ENCODE measurements around the gene GSN.

Gene GSN

DNA sequence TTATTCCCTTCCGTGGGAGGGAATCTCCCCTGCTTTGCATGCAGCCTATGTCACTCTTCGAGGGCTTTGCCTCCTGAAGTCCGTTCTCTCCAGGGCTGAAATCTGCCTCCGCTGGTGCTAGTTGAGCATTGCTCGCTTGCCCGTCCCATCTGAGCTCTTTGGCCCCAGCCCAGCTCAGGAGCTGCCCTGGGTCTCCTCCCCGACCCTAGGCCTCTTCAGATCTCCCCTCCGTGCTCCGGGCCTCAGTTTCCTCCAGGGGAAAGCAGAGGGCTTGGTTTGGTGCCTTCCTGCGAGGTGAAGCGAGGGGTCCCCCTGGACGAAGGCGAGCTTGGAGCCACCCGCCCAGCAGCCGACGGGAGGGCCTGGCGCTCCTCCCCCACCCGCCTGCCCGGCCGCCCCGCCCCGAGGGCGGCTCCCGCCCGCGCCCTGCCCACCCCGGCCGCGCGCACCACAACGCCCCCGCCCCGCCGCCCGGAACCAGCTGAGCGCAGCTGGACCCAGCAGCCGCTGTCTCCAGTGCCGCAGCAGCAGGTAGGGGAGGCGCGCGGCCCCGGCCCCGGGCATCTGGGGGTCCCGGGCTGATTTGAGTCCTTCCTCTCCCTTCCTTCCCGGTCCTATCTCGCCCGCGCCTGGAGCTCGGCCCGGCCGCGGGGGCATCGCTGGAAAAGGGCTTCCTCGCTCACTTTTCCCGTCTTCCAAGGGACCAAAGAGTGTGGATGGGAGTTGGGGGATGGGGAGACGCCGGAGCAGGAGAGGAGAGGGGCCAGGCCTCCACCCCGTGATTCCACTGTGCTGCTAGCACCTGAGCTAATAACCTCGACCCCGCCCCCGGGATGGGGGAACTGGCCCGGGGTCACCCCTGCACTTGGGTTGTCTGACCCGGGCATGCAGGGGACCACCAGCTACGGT, at the start of gene GSN:
Gene GSN (plus strand): TSS at position 474 of the 909 bp plus-strand sequence. CDS start 33,810 bp downstream, outside the sequence.
- peak; percentile 48 to 57 for DNase-seq

- DNase-seq = no peak
Observed at GRCh38 chr9:121218357-121219027, 49.5 kb upstream of the GSN start.

GRCh38 chr9:121219530-121219929, 48.4 kb upstream of the GSN start:
- no peak for DNase-seq

GRCh38 chr9:121220996-121221663, 46.8 kb upstream of the GSN start:
- DNase-seq = no peak

DNA sequence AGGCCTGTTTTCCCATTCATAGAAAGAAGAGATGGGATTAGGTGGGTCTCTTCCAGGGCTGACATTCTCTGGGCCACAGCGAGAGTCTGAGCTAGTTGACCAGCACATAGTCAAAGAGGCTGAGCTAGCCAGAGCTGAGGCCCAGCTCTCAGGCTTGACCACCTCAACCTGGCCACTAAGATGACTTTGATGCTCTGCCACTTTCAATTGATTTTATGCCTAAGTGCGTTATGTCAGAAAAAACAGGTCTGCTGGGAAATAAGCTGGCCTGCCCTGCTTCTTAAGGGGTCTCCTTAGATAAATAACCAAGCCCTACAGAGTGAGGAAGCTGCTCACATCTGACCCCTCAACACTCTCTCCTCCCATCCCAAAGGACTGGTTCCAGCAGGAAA, 46.3 kb upstream of the GSN start:
- no peak for DNase-seq

DNA sequence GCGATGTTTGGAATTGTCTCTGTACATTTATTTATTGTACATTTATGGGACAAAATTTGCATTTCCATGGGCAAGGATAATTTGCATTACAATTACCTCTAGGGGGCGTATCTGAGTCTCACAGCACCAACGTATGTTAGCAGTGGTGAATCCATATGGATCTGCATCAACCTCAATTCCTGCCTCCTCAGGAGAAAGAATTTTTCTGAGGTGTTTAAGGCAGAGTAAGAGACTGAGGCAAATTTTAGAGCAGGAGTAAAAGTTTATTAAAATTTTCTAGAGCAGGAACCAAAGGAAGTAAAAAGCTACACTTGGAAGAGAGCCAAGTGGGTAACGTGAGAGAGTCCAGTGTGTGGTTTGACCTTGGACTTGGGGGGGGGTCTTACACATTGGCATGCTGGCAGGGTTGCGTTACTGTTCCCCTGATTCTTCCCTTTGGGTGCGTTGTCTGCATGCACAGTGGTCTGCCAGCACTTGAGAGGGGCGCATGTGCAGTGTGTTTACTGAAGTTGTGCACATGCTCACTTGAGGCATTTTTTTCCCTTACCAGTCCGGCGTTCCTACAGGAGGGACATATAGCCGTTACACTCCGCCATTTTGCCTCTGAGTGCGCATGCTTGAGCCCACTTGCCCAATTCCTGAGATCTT, 45.3 kb upstream of the GSN start:
- no peak for DNase-seq

- no peak for DNase-seq
Observed at GRCh38 chr9:121225240-121225639, 42.7 kb upstream of the GSN start.

GRCh38 chr9:121226175-121226574, 41.8 kb upstream of the GSN start:
- DNase-seq = no peak

DNA sequence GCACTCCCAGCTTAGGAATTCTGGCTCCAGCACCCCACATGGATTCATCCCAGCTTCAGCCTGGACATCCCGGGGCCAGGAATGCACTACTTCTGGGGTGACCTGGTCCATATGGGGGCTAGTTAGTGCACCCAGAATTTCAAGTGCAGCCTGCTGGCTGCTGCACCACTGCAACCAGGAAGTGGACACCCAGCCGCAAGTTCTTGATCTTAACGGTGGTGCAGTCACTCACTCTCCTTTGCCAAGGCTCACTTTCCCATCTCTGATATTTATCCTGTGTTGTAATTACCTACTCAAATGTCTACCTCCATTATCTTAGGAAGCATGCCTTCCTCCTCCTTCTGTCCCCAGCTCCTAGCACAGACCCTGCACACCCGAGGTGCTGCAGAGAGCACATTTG, 40.1 kb upstream of the GSN start:
- no peak for DNase-seq

DNA sequence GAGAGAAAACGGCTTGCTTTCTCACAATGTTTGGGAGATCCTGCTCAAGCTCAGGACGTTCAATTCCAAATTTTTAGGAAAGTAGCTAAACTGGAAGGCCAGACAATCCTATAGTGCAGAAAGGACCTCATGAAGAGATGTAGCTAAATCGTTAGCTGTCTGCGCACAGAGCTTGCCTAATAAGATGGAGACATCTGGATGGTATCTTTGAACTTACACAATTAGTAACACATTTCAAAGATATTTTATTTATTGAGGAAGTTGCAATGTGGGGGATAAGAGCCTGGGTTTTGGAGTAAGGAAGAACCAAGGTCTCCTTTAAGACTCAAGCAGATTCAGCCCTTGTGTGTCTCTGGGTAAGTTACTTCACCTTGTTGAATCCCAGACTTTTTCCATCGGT, 37.7 kb upstream of the GSN start:
- DNase-seq = no peak

DNA sequence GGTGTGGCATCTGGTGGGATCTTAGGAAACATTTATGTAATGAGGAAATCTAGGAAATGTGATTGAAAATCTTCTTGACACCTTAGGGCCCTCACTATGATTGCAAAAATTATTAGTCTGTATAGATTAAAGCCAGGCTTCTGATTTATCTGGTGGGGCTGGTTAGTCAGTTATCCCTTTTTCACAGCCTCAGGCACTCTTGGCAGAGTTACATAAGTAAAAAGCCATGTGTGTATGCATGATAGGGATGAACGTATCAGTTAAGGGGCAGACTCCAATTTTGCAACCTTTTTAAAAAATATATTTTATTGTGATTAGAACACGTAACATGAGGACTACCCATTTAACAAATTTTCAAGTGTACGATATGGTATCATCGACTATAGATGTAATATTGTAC, 35.7 kb upstream of the GSN start:
- DNase-seq = no peak

DNA sequence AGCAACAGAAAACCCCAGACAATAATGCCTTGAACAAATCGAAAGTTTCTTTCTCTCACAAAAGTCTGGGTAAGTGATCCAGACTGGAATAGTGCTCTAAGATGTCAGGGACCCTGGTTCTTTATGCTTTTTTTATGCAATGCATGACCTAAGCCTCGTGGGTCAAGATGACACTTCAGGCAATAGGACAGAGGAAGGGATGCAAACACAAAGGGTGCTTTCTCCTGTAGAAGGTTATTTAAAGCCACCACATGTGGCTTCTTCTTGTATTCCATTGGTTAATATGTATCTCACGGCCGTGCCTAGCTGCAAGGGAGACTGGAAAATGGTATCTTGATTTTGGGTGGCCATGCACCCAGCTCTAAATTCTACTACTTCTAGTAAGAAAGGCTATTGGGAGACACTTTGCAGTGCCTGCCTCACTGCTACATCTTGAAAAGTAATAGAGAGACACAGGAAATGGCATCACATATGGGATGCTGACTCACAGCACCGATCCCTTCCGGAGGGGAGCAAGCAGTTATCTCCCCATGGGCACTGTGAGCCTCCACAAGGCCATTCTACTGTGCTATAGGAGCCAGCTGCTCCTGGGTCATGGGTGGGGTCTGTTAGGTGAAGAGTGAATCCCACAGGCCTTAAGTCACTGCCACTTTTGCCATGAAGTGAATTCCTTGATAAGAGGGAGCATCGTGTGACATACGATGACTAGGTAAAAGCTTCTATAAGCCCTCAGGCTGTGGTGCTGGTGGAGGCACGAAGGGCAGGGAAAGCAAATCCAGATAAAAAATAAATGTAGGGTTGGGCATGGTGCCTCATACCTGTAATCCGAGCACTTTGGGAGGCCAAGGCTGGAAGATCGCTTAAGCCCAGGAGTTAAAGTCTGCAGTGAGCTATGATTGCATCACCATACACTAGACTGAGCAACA, 33.8 kb upstream of the GSN start:
- DNase-seq = no peak

DNA sequence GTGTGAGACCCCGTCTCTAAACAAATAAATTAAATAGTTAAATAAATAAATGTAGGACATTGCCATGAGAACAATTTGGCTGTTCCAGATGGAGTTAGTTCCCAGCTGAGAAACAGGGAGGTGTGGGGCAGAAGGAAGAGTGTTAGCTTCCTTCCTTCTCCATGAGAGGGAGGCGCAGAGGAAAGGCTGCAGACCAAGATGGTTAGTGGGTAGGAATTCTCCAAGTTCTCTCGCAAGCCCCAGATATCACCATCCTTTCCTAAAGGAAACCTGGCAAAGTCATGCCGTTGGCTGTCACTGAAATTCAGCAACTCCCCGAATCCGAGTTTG, 33.2 kb upstream of the GSN start:
- no peak for DNase-seq

DNA sequence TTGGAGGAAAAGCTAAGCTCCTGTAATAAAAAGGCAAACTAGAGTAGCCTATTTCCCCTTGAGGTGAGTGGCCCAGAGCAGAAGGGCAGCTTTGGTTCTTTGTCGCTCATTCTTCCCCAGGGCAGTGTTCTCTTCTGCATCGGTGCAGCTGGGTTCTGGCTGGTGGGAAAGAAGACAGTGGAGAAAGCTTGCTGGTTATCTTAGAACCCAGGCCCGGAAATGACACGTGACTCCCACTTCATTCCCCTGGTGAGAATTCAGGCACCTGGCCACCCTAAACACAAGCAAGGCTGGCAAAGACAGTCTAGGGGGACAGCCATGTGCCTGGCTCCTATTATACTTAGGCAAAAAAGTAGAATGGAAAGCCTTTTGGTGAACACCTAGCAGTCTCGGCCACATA, 32.5 kb upstream of the GSN start:
- DNase-seq = no peak

DNA sequence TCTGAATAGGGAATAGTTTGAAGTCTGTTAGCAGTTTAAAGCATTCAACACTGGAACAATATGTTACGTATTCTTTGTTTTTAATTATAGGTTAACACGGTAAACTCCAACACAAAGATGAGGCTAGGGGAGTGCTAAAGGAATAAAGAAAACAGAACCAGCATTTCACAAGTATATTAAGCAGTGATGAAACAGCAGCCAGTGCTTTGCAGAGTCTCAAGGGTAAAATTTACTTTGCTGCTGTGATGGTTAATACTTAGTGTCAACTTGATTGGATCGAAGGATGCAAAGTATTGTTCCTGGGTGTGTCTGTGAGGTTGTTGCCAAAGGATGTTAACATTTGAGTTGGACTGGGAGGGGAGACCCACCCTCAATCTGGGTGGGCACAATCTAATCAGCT, 30.0 kb upstream of the GSN start:
- DNase-seq = no peak

GRCh38 chr9:121239071-121239470, 28.9 kb upstream of the GSN start:
- DNase-seq = no peak

DNA sequence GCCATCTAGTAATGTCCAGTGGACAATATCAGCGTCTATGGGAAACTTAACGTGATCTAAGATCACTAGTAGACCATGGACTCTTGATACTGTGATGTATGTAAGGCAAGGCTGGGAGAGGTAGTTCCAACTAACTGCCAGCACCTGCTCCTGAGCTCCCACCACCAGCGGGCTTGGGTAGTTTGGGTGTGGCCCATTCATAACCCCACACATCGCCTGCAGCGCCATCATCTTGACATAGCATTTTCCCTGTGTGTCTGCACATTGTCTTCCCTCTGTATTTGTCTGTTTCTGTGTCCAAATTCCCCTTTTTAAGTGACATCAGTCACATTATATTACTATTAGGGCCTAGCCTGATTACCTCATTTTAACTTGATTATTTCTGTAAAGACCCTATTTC, 28.1 kb upstream of the GSN start:
- no peak for DNase-seq

DNA sequence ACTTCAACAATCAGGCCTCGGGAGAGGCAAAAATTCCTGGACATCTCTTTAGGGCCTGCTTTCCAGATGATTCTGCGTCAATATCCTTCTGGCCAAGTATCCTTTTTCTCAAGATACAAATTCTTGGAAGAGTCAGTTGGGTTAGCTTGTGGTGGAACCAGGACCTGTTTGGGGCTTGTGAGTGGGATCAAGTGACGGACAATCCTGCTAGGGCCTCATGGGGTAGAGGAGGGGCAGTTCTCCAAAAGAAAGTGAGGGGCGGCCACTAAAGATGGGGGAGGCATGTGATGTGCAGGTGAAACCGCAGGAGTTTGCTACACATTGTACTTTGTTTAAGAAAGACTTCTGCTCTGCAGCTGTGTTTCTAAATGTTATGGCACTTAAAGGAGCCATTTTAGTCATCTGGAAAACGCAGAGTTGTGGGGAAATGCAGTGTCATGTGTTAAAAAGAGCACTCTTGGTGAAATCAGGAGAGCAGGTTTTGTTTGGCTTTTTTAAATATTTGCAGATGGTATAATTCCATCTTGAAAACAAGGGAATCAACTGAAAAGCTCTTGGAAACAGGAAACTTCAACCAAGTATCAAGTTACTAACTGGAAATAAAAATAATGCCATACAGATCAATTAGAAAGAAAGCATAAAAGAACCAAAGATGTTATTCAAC, 27.4 kb upstream of the GSN start:
- DNase-seq = no peak

- DNase-seq = no peak
Observed at GRCh38 chr9:121242219-121242958, 25.6 kb upstream of the GSN start.

DNA sequence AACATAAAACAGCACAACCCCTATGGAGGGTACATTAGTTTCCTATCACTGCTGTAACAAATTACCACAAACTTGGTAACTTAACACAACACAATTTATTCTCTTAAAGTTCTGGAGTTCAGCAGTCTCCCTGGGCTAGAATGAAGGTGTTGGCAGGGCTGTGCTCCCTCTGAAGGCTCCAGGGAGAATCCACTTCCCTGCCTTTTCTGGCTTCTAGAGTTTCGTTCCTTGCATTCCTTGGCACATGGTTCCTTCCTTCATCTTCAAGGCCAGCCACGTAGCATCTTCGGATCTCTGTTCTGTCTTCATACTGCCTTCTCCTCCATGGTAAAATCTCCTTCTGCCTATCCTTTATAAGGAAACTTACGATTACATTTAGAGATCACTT, 25.0 kb upstream of the GSN start:
- no peak for DNase-seq

All from activated CD4-positive, alpha-beta T cell treated with anti-CD3 and anti-CD28 coated beads, Interleukin-2, amount 50 U/mL, for 48 hours (primary cell).